ENCODE measurements around the gene C17orf100. TPM values are rescaled to one million over a fixed set of nuclear protein-coding genes. Genes with fewer than 3 reads are reported as not detected.

The C17orf100 gene
- total RNA-seq, 2 donors from 2014 or later: 3.3 to 6.2 TPM

DNA sequence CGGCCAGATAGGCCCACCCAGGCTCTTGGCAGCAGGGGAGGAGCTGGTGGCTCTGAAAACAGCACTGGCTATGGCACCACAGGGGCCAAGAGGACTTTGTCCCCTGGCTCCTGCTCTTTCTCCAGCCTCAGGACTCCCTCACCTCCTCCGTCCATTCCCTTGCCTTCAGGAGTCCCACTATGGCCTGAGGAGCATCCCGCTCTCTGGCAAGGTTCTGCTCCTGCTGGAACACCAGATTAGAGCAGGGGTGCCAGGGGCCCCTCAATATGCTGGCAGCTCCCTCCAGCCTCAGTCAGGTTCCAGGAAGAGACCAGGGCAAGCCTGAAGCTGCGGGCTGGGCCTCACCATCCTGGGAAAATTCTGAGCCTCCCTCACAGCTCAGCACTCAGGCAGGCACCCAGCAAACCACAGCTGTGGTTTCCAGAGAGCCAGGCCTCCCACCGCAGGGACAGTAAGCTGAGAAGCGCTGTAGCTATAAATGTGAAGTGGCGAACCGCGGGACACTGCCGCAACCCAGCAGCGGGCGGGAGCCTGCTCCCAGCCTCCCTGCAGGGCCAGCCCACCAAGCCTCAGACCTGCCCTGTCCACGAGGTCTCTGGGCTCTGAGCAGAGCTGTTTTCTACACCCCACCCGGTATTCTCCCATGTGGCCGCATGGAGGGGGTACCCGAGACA is 25.7 kb downstream of the C17orf100 start:
- no peak overlapping the region for H3K27ac ChIP-seq
- no peaks in the 10 kb centered on the region for H3K4me1 ChIP-seq
- intact Hi-C loops (cut with DNase I): loop anchor here (10.0 kb wide), 1 partner anchor 318 kb away; the partner anchor contains the start of gene ALOX12
- H3K27me3 ChIP-seq: no peaks in the 10 kb centered on the region
- DNase-seq (peak in 1 of 4 donors; percentile 30), ATAC-seq (no peak)
- WGBS, 2 donors: 50 to 80% methylated on average over 9 to 16 of the region's 16 CpGs
- TF ChIP-seq POLR2A (IDR thresholded peaks at IDR 0.05): no peak
- TF ChIP-seq, protein P1, sequence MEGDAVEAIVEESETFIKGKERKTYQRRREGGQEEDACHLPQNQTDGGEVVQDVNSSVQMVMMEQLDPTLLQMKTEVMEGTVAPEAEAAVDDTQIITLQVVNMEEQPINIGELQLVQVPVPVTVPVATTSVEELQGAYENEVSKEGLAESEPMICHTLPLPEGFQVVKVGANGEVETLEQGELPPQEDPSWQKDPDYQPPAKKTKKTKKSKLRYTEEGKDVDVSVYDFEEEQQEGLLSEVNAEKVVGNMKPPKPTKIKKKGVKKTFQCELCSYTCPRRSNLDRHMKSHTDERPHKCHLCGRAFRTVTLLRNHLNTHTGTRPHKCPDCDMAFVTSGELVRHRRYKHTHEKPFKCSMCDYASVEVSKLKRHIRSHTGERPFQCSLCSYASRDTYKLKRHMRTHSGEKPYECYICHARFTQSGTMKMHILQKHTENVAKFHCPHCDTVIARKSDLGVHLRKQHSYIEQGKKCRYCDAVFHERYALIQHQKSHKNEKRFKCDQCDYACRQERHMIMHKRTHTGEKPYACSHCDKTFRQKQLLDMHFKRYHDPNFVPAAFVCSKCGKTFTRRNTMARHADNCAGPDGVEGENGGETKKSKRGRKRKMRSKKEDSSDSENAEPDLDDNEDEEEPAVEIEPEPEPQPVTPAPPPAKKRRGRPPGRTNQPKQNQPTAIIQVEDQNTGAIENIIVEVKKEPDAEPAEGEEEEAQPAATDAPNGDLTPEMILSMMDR (IDR thresholded peaks at IDR 0.05): no peak
- no peak overlapping the region for H3K4me3 ChIP-seq
- no peaks in the 10 kb centered on the region for H3K36me3 ChIP-seq (replicated peaks in 1 of 2; ENCODE audit: insufficient read depth in 1 of 2, low read depth in 2 of 2)
- H3K9me3 ChIP-seq: no peaks in the 10 kb centered on the region

DNA sequence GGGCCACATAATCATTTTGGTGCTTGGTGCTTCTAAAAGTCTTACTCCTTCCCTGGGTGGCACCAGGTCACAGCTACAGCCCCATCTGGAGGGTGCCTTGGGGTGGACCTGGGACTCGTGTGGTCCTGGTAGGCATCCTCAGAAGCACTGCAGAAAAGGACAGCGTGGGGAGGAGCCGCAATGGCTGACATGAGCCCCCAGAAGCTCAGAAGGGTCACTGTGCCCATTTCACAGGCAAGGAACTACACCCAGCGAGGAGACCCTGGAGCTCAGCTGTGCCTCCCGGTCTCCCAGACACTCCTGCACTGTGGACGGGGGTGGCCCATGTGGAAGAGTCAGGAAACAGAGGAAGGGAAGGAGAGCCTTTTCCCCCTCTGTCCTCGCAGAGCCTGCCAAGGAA is 26.4 kb downstream of the C17orf100 start:
- 76 to 92% methylated on average over 6 to 7 of the region's 7 CpGs for WGBS, 2 donors
- H3K36me3 ChIP-seq (replicated peaks in 1 of 2; ENCODE audit: insufficient read depth in 1 of 2, low read depth in 2 of 2): no peaks in the 10 kb centered on the region
- no peak overlapping the region for H3K4me3 ChIP-seq
- TF ChIP-seq POLR2A (IDR thresholded peaks at IDR 0.05): no peak
- TF ChIP-seq, protein P1 (IDR thresholded peaks at IDR 0.05): no peak
- H3K27ac ChIP-seq: no peak overlapping the region
- ATAC-seq (no peak), DNase-seq (no peak)
- no peaks in the 10 kb centered on the region for H3K27me3 ChIP-seq
- intact Hi-C loops (cut with DNase I): loop anchor here (10.0 kb wide), 1 partner anchor 317 kb away; the partner anchor contains the start of gene ALOX12
- peaks cover 1% of the 10 kb centered on the region for H3K4me1 ChIP-seq
- H3K9me3 ChIP-seq: no peaks in the 10 kb centered on the region

DNA sequence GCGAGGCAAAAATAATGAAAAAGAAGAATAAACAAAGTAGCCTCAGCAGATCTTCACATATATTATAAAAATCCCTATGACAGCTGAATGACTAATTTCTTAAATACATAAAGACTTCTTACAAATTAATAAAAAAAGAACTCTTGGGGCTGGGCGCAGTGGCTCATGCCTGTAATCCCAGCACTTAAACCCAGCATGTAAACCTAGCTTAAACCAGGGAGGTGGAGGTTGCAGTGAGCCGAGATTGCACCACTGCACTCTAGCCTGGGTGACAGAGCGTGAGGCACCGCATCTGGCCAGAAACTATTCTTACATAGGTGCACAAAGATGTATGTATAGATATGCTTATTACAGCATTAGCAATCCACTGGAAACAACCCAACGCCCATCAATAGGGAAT is 27.7 kb downstream of the C17orf100 start:
- 70 to 74% methylated on average over 6 of the region's 6 CpGs for WGBS, 2 donors
- H3K4me3 ChIP-seq: no peak overlapping the region
- H3K27me3 ChIP-seq: no peaks in the 10 kb centered on the region
- H3K4me1 ChIP-seq: peaks cover 8% of the 10 kb centered on the region
- no peak for ATAC-seq
- intact Hi-C loops (cut with DNase I): loop anchor here (10.0 kb wide), 1 partner anchor 316 kb away; the partner anchor contains the start of gene ALOX12
- no peak for TF ChIP-seq POLR2A (IDR thresholded peaks at IDR 0.05)
- TF ChIP-seq, protein P1 (IDR thresholded peaks at IDR 0.05): no peak
- no peak for DNase-seq
- H3K27ac ChIP-seq: no peak overlapping the region
- no peaks in the 10 kb centered on the region for H3K36me3 ChIP-seq (replicated peaks in 1 of 2; ENCODE audit: insufficient read depth in 1 of 2, low read depth in 2 of 2)
- H3K9me3 ChIP-seq: no peaks in the 10 kb centered on the region

DNA sequence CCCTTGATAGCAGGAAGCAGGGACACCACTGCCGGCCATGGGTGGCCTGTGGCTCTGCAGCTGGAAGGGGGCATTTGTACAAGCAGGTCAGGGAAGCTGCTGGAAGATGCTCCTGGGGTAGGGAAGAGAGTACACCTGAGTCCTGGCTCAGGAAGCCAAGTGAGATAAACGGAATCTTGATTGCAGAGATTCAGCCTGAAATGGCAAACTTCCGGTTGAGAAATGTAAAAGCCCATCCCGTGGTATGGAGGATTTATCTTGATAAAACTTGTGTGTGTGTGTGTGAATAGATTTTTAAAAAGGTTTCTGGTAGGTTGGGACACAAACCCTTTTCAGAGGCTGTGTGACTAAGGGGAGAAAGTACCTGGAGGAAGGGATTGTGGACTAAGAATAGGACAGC is 29.6 kb downstream of the C17orf100 start:
- H3K4me1 ChIP-seq: peaks cover 8% of the 10 kb centered on the region
- no peak overlapping the region for H3K4me3 ChIP-seq
- no peaks in the 10 kb centered on the region for H3K36me3 ChIP-seq (replicated peaks in 1 of 2; ENCODE audit: insufficient read depth in 1 of 2, low read depth in 2 of 2)
- H3K27ac ChIP-seq: no peak overlapping the region
- H3K9me3 ChIP-seq: no peaks in the 10 kb centered on the region
- H3K27me3 ChIP-seq: no peaks in the 10 kb centered on the region
- intact Hi-C loops (cut with DNase I): no loop called here
- DNase-seq (no peak), ATAC-seq (no peak)
- TF ChIP-seq, protein P1 (IDR thresholded peaks at IDR 0.05): no peak
- TF ChIP-seq POLR2A (IDR thresholded peaks at IDR 0.05): no peak
- WGBS, 2 donors: 54 to 57% methylated on average over 4 of the region's 4 CpGs

DNA sequence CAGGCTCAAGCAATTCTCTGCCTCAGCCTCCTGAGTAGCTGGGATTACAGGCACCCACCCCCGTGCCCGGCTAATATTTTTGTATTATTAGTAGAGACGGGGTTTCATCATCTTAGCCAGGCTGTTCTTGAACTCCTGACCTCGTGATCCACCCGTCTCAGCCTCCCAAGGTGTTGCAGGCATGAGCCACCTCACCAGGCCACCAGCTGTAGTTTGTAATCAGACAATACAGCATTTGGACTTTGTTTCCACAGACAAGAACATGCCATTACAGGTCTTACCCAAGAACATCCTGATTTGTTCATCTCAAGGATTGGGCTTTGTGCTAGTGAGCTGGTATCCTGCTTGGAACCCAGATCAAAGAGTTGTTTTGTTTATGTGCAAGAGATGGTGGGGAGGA is 30.1 kb downstream of the C17orf100 start:
- intact Hi-C loops (cut with DNase I): no loop called here
- Histone ChIP-seq H3K9me3 (no peaks in the 10 kb centered on the region), H3K27me3 (no peaks in the 10 kb centered on the region), H3K4me3 (no peak overlapping the region), H3K27ac (no peak overlapping the region), H3K36me3 (replicated peaks in 1 of 2; ENCODE audit: insufficient read depth in 1 of 2, low read depth in 2 of 2) (no peaks in the 10 kb centered on the region), H3K4me1 (peaks cover 8% of the 10 kb centered on the region)
- no peak for DNase-seq
- ATAC-seq: no peak
- TF ChIP-seq POLR2A (IDR thresholded peaks at IDR 0.05): no peak
- TF ChIP-seq, protein P1 (IDR thresholded peaks at IDR 0.05): no peak
- 90 to 92% methylated on average over 5 of the region's 5 CpGs for WGBS, 2 donors
